Measurements from ENCODE around the gene P4HA2.

The P4HA2 gene

DNA sequence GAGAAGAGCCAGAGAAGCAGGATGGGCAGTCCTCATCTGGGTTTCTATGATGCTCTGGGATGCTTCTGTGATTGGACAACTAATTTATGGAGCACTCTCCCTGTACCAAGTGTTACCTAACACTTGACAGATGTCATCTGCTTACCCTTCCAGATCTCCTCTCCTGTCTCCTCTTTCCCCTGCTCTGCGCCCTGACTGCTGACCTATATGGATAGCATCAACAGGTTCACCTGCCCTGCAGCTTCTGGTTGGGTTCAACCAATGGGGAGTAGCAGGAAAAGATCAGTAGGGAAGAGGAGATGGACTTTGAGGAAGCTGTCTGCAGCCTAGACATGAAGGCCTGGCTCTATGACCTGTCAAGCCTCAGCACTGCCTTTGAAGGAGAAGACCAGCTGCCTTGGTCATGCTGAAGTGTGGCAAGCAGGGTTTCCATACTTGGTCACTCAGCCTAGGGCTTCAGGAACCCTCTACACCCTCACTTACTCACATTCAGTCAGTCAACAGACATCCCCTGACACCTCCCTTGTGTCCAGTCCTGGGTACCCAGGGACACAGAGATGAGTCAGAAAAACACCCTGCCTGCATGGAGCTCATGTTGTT is 11.3 kb upstream of the P4HA2 start:
- Histone ChIP-seq H3K4me1 (ENCODE audit: insufficient read depth, low read length) (no peaks in the 10 kb centered on the region), H3K4me3 (ENCODE audit: low read length) (no peak overlapping the region), H3K9ac (ENCODE audit: low read depth, low read length) (no peak overlapping the region), H3K36me3 (ENCODE audit: insufficient read depth, low read length) (no peaks in the 10 kb centered on the region), H3K27me3 (ENCODE audit: insufficient read depth, low read length) (no peaks in the 10 kb centered on the region), H3K9me3 (ENCODE audit: insufficient read depth, low read depth, low read length) (no peaks in the 10 kb centered on the region), H3K27ac (ENCODE audit: low read depth, low read length) (no peak overlapping the region)
- WGBS, result 93% methylated on average over 1 of the region's 1 CpG

DNA sequence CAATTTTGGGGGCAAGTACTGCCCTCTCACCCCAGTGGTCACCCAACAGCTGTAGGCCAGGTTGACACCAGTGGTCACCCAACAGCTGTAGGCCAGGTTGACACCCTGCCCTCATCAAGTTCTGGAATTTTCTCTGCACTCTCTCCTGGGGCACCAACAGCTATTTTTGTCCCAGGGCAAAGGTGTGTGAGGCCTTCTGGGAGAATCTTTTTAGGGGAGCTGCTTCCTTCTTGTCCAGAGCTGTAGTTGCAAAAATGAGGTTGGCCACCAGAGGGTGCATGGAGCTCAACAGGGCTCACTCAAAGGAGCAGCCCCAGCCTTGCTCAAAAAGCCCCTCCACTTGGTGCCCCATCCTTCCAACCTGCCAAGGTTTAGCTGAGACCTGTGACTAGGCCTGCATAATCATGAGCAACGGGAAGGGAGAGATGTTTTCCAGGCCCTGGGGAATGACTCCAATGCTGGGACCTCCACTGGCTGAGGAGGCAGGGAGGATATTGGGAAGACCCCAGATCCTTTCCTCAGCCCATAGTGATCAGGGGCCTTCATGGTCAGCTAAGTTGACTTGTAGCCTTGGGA is 10.6 kb upstream of the P4HA2 start:
- H3K4me1 ChIP-seq (ENCODE audit: insufficient read depth, low read length), result no peaks in the 10 kb centered on the region
- WGBS, result 33% methylated on average over 1 of the region's 1 CpG

DNA sequence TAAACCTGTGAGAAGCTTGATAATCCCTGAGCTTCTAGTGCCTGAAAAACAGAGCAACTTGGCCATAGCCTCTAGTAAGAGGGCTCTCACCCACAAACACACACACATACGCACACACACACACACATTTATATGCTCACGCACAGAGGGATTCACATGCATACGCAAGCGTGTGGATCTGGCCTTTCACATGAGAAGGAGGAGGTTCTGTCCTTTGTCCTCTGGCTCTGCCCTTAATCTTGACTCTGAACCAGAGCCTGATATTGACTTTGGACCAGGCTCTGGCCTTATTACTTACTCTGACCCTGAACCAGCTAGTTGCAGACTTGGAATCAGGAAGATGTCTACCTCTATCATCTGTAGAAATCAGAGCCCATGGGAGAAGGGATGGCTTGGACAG is 10.0 kb upstream of the P4HA2 start:
- Histone ChIP-seq H3K27ac (ENCODE audit: low read depth, low read length) (no peak overlapping the region), H3K4me1 (ENCODE audit: insufficient read depth, low read length) (no peaks in the 10 kb centered on the region), H3K9ac (ENCODE audit: low read depth, low read length) (no peak overlapping the region), H3K36me3 (ENCODE audit: insufficient read depth, low read length) (no peaks in the 10 kb centered on the region), H3K4me3 (ENCODE audit: low read length) (no peak overlapping the region), H3K9me3 (ENCODE audit: insufficient read depth, low read depth, low read length) (no peaks in the 10 kb centered on the region), H3K27me3 (ENCODE audit: insufficient read depth, low read length) (no peaks in the 10 kb centered on the region)
- WGBS, result 98% methylated on average over 4 of the region's 4 CpGs

More for the DNA sequence above, 10.6 kb upstream of the P4HA2 start:
- Histone ChIP-seq H3K36me3 (ENCODE audit: insufficient read depth, low read length) (no peaks in the 10 kb centered on the region), H3K27me3 (ENCODE audit: insufficient read depth, low read length) (no peaks in the 10 kb centered on the region), H3K9ac (ENCODE audit: low read depth, low read length) (no peak overlapping the region), H3K27ac (ENCODE audit: low read depth, low read length) (no peak overlapping the region), H3K4me3 (ENCODE audit: low read length) (no peak overlapping the region), H3K9me3 (ENCODE audit: insufficient read depth, low read depth, low read length) (no peaks in the 10 kb centered on the region)

DNA sequence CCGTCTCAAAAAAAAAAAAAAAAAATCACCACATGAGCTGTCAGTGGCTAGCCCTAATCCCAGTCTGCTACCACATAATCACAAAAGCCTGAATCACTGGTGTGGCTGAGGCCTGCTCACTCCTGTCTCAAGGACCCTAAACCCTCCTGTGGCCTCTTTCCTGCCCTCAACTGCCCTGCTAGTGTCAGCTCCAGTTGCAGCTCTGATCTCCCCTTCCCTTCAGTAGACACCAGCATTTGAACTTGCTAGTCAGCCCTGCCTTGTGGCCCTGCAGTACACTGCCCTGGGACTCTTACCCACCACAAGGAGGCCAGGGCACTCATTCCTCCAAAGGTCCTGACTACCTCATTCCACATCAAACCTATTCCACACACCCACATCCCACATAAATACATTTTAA is 9.5 kb upstream of the P4HA2 start:
- Histone ChIP-seq H3K9me3 (ENCODE audit: insufficient read depth, low read depth, low read length) (no peaks in the 10 kb centered on the region), H3K4me3 (ENCODE audit: low read length) (no peak overlapping the region), H3K4me1 (ENCODE audit: insufficient read depth, low read length) (no peaks in the 10 kb centered on the region), H3K27ac (ENCODE audit: low read depth, low read length) (no peak overlapping the region), H3K27me3 (ENCODE audit: insufficient read depth, low read length) (no peaks in the 10 kb centered on the region), H3K36me3 (ENCODE audit: insufficient read depth, low read length) (no peaks in the 10 kb centered on the region), H3K9ac (ENCODE audit: low read depth, low read length) (no peak overlapping the region)
- 95% methylated on average over 1 of the region's 1 CpG for WGBS

DNA sequence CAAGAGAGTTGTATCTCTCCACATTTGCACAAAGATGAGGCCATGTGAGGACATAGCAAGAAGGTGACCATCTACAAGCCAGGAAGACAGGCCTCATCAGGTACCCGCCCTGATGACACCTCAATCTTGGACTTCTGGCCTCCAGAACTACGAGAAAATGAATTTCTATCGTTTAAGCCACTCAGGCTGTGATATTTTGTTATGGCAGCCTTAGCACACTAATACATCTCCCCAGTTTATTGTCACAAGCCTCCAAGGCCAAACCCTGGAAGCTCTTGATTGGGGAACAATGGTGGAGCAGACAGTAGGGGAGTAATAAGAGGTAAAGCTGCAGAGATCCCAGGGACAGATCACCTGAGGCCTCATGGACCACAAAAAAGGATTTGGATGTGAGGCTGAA is 7.7 kb upstream of the P4HA2 start:
- WGBS, result 91% methylated on average over 3 of the region's 3 CpGs

DNA sequence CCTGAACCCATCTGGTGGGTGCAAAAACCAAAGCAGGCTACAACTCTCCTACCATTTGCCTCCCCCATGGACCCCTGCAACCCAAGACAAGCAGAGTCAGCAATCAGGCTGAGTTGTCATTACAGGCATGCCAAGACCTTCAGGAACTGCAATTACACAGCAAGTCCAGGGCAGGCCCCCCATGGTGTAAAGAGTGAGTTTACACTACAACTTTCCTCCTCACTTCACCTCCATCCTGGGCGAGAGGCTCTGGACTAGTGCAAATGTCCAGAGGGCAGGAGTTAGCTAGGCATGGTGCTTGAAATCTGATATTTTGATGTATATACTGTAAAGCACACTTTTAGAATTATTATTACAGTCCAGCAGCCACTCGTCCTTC is 7.0 kb upstream of the P4HA2 start:
- Histone ChIP-seq H3K9ac (ENCODE audit: low read depth, low read length) (no peak overlapping the region), H3K27ac (ENCODE audit: low read depth, low read length) (no peak overlapping the region), H3K9me3 (ENCODE audit: insufficient read depth, low read depth, low read length) (no peaks in the 10 kb centered on the region), H3K27me3 (ENCODE audit: insufficient read depth, low read length) (peaks cover 4% of the 10 kb centered on the region; the same call in 1 of the 2 replicates), H3K36me3 (ENCODE audit: insufficient read depth, low read length) (no peaks in the 10 kb centered on the region), H3K4me1 (ENCODE audit: insufficient read depth, low read length) (no peaks in the 10 kb centered on the region), H3K4me3 (ENCODE audit: low read length) (no peak overlapping the region)
- 57% methylated on average over 1 of the region's 2 CpGs for WGBS

More for the DNA sequence above, 7.7 kb upstream of the P4HA2 start:
- no peak overlapping the region for H3K27ac ChIP-seq (ENCODE audit: low read depth, low read length)
- H3K4me3 ChIP-seq (ENCODE audit: low read length), result no peak overlapping the region
- H3K27me3 ChIP-seq (ENCODE audit: insufficient read depth, low read length), result no peaks in the 10 kb centered on the region
- H3K4me1 ChIP-seq (ENCODE audit: insufficient read depth, low read length), result no peaks in the 10 kb centered on the region
- no peak overlapping the region for H3K9ac ChIP-seq (ENCODE audit: low read depth, low read length)
- H3K36me3 ChIP-seq (ENCODE audit: insufficient read depth, low read length), result no peaks in the 10 kb centered on the region
- no peaks in the 10 kb centered on the region for H3K9me3 ChIP-seq (ENCODE audit: insufficient read depth, low read depth, low read length)

DNA sequence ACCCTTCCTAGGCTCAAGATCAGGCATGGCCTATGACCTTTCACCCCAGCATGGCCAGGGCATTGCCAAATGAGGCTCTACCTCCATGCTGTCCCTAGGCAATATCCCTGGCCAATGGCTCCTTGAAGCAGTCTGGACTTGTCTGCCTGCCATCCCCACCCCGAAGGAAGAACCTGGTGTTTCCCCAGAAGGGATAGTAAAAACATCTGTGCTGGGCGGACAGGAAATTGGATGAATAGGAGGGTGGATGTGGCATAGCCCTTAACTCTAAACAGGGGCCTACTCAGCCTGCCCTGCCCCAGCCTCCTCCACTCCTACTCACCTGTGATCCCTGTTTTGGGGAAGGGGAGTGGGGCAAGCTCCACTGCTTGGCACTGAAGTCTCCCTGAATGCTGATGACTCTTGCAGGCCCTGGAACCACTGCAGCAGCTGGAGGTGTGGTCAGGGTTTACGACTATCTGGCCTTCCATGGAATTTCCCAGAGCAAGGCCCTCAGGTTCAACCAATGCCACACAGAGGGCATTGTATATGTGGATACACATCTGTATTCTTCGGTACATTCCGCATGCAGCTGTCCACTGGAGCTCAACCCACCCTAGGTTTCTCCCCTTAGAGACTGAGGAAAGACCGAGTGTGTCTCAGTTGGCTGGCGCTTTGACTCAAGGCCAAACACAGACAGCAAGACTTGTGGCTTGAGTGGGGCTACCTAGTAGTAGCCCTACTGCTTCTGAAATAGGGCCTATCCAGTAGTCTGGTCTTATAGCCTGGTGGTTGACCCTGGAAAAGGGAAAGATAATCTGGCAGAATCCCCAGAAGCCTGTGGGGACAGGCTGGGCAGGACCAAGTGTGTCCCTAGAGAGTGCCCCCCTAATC is 6.4 kb upstream of the P4HA2 start:
- H3K27ac ChIP-seq (ENCODE audit: low read depth, low read length), result no peak overlapping the region
- no peaks in the 10 kb centered on the region for H3K36me3 ChIP-seq (ENCODE audit: insufficient read depth, low read length)
- no peak overlapping the region for H3K9ac ChIP-seq (ENCODE audit: low read depth, low read length)
- WGBS, result 87% methylated on average over 7 of the region's 7 CpGs
- H3K4me3 ChIP-seq (ENCODE audit: low read length), result no peak overlapping the region
- H3K4me1 ChIP-seq (ENCODE audit: insufficient read depth, low read length), result no peaks in the 10 kb centered on the region
- peaks cover 11% of the 10 kb centered on the region; the same call in 1 of the 2 replicates for H3K27me3 ChIP-seq (ENCODE audit: insufficient read depth, low read length)
- no peaks in the 10 kb centered on the region for H3K9me3 ChIP-seq (ENCODE audit: insufficient read depth, low read depth, low read length)

DNA sequence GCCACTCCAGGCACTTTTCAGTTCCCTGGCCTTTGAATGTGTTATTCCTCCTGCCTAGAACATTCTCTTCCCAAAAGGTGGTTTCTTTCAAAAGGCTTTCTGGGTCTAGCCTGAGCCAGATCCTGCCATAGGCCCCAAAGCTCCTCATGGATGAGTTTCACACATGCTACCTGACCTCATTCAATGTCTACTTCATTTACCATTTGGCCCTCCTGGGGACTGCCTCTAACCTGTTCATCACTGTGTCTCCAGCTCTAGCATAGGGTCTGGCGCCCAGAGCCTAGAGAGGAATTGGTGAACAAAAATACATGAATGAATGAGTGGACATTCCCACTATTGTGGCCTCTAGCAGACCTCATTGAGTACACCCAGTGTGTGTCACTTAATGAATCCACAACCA is 5.4 kb upstream of the P4HA2 start:
- H3K27ac ChIP-seq (ENCODE audit: low read depth, low read length), result no peak overlapping the region
- H3K36me3 ChIP-seq (ENCODE audit: insufficient read depth, low read length), result no peaks in the 10 kb centered on the region
- H3K9ac ChIP-seq (ENCODE audit: low read depth, low read length), result no peak overlapping the region
- H3K9me3 ChIP-seq (ENCODE audit: insufficient read depth, low read depth, low read length), result no peaks in the 10 kb centered on the region
- no peak overlapping the region for H3K4me3 ChIP-seq (ENCODE audit: low read length)
- H3K27me3 ChIP-seq (ENCODE audit: insufficient read depth, low read length), result peaks cover 16% of the 10 kb centered on the region; the same call in 1 of the 2 replicates
- WGBS, result 100% methylated on average over 1 of the region's 1 CpG
- no peaks in the 10 kb centered on the region for H3K4me1 ChIP-seq (ENCODE audit: insufficient read depth, low read length)

DNA sequence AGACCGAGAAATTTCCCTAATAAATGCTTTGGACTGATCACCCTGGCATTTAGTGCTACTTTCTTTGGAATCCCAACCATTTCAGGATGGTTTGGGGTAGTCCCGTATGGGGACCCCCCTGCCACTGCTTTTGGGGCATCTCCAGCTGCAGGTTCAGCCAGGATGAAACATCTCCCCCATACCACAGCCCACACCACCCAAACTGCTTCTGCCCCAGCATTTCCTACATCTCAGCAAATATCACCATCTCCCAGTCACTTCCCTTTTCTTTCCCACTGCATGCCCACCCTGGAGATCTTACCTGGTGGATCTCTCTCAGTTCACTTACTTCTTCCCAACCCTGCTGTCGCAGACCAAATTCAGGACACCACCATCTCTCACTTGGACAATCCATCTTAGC is 4.8 kb upstream of the P4HA2 start:
- H3K27me3 ChIP-seq (ENCODE audit: insufficient read depth, low read length), result peaks cover 16% of the 10 kb centered on the region; the same call in 1 of the 2 replicates
- no peaks in the 10 kb centered on the region for H3K9me3 ChIP-seq (ENCODE audit: insufficient read depth, low read depth, low read length)
- no peak overlapping the region for H3K4me3 ChIP-seq (ENCODE audit: low read length)
- WGBS, result 89% methylated on average over 3 of the region's 3 CpGs
- H3K27ac ChIP-seq (ENCODE audit: low read depth, low read length), result no peak overlapping the region
- no peaks in the 10 kb centered on the region for H3K4me1 ChIP-seq (ENCODE audit: insufficient read depth, low read length)
- no peaks in the 10 kb centered on the region for H3K36me3 ChIP-seq (ENCODE audit: insufficient read depth, low read length)
- H3K9ac ChIP-seq (ENCODE audit: low read depth, low read length), result no peak overlapping the region

DNA sequence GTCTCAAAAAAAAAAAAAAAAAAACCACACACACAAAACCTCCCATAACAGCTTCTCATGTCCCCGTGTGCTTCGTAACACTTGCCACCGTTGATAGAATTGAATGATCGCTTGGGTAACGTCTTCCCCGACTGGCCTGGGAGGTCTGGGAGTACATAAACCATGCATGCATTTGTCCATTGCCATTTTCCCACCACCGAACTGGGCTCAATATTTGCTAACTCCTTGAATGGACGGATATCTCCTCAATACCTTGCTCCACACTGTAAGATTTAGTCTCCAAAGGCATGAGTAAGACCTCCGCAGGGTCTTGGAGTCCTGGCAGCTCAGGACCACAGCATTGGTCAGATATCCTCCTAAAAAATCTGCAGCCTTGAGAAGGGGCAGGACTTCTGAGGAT is 3.2 kb upstream of the P4HA2 start:
- peaks cover 32% of the 10 kb centered on the region for H3K27me3 ChIP-seq (ENCODE audit: insufficient read depth, low read length)
- no peaks in the 10 kb centered on the region for H3K36me3 ChIP-seq (ENCODE audit: insufficient read depth, low read length)
- H3K4me1 ChIP-seq (ENCODE audit: insufficient read depth, low read length), result no peaks in the 10 kb centered on the region
- 93% methylated on average over 9 of the region's 9 CpGs for WGBS
- no peaks in the 10 kb centered on the region for H3K9me3 ChIP-seq (ENCODE audit: insufficient read depth, low read depth, low read length)
- no peak overlapping the region for H3K27ac ChIP-seq (ENCODE audit: low read depth, low read length)
- no peak overlapping the region for H3K9ac ChIP-seq (ENCODE audit: low read depth, low read length)
- no peak overlapping the region for H3K4me3 ChIP-seq (ENCODE audit: low read length)

DNA sequence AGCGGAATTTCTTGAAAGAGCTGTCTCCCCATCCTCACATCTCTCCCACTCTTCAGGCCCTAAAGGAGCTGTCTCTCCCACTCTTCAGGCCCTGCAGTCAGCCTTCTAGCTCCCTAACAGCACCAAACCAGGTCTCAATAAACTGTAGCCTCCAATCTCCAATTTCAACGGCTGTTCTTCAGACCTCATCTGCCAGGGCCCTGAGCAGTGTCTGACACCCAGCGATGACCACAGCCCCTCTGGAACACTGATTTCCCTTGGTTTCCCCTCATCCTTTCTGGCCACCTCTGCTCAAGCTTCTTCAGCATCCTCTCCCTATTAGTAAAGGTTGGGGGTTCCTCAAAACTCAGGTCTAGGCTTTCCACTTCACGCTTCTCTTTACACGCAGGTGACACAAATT is 1.6 kb upstream of the P4HA2 start:
- Histone ChIP-seq H3K9ac (ENCODE audit: low read depth, low read length) (no peak overlapping the region), H3K9me3 (ENCODE audit: insufficient read depth, low read depth, low read length) (no peaks in the 10 kb centered on the region), H3K4me1 (ENCODE audit: insufficient read depth, low read length) (no peaks in the 10 kb centered on the region), H3K36me3 (ENCODE audit: insufficient read depth, low read length) (no peaks in the 10 kb centered on the region), H3K27me3 (ENCODE audit: insufficient read depth, low read length) (peaks cover 38% of the 10 kb centered on the region), H3K27ac (ENCODE audit: low read depth, low read length) (no peak overlapping the region), H3K4me3 (ENCODE audit: low read length) (no peak overlapping the region)
- WGBS, result 94% methylated on average over 5 of the region's 5 CpGs

Data from HUES64 (cell line).